HEK293T (cell line): ENCODE data around the gene SMAD3.
A peak's percentile ranks its signal among the peaks of the same experiment; 100 is the strongest.

Source experiments
- CTCF ChIA-PET: fragments of 350-600 bp; formaldehyde crosslinking; extraction: SDS; loops from one replicate; lab custom pipeline; 2021; ENCODE audit warnings: antibody characterized with exemption, inconsistent platforms; lab: Yijun Ruan, JAX
- POLR2A ChIA-PET: fragments of 350-600 bp; formaldehyde crosslinking; extraction: SDS; loops from one replicate; lab custom pipeline; 2020; ENCODE audit warnings: antibody characterized with exemption, inconsistent platforms; lab: Yijun Ruan, JAX
- DNase-seq: peaks from one replicate; pipeline ENCODE4 v3.0.0; 2012; ENCODE audit warnings: mixed read lengths; ENCODE audit errors: extremely low spot score
- ARNT ChIP-seq: fragments of 450-650 bp; IDR thresholded peaks from 2 replicates; pipeline ENCODE4 v1.6.1; 2017; ENCODE audit warnings: mild to moderate bottlenecking
- BHLHE40 ChIP-seq: fragments of 450-650 bp; IDR thresholded peaks from 2 replicates; pipeline ENCODE4 v1.6.1; 2016; ENCODE audit warnings: mild to moderate bottlenecking, moderate library complexity, borderline replicate concordance
- CTBP1 ChIP-seq: fragments of 450-650 bp; IDR thresholded peaks from 2 replicates; pipeline ENCODE4 v1.6.1; 2016; ENCODE audit warnings: borderline replicate concordance
- ELF4 ChIP-seq: fragments of 450-650 bp; IDR thresholded peaks from 2 replicates; pipeline ENCODE4 v1.6.1; 2017; ENCODE audit warnings: antibody characterized with exemption
- FOXA1 ChIP-seq: fragments of 450-650 bp; IDR thresholded peaks from 2 replicates; pipeline ENCODE4 v1.6.1; 2016; ENCODE audit warnings: mild to moderate bottlenecking
- FOXK2 ChIP-seq: fragments of 450-650 bp; IDR thresholded peaks from 2 replicates; pipeline ENCODE4 v1.6.1; 2016; ENCODE audit warnings: mild to moderate bottlenecking
- FOXM1 ChIP-seq: fragments of 450-650 bp; IDR thresholded peaks from 2 replicates; pipeline ENCODE4 v1.6.1; 2017; ENCODE audit warnings: mild to moderate bottlenecking, borderline replicate concordance
- HDGF ChIP-seq: fragments of 450-650 bp; IDR thresholded peaks from 2 replicates; pipeline ENCODE4 v1.6.1; 2017; ENCODE audit warnings: antibody characterized with exemption, borderline replicate concordance
- L3MBTL2 ChIP-seq: fragments of 450-650 bp; conservative IDR thresholded peaks from 2 replicates; pipeline ENCODE4 v1.6.1; 2016; ENCODE audit warnings: mild to moderate bottlenecking
- LEF1 ChIP-seq: fragments of 450-650 bp; IDR thresholded peaks from 2 replicates; pipeline ENCODE4 v1.6.1; 2017; ENCODE audit warnings: mild to moderate bottlenecking, borderline replicate concordance
- NFRKB ChIP-seq: fragments of 450-650 bp; IDR thresholded peaks from 2 replicates; pipeline ENCODE4 v1.6.1; 2016; ENCODE audit warnings: mild to moderate bottlenecking, moderate library complexity
- SP1 ChIP-seq: fragments of 450-650 bp; IDR thresholded peaks from 2 replicates; pipeline ENCODE4 v1.6.1; 2017
- SUZ12 ChIP-seq: fragments of 450-650 bp; IDR thresholded peaks from 2 replicates; pipeline ENCODE4 v1.6.1; 2016; ENCODE audit warnings: mild to moderate bottlenecking
- TARDBP ChIP-seq: fragments of 450-650 bp; IDR thresholded peaks from 2 replicates; pipeline ENCODE4 v1.6.1; 2016
- ZNF384 ChIP-seq: fragments of 450-650 bp; IDR thresholded peaks from 2 replicates; pipeline ENCODE4 v1.6.1; 2016
- TF ChIP-seq, protein P1 (sequence below): fragments of 450-650 bp; IDR thresholded peaks from 2 replicates; pipeline ENCODE4 v1.6.1; 2016

Gene SMAD3

DNA sequence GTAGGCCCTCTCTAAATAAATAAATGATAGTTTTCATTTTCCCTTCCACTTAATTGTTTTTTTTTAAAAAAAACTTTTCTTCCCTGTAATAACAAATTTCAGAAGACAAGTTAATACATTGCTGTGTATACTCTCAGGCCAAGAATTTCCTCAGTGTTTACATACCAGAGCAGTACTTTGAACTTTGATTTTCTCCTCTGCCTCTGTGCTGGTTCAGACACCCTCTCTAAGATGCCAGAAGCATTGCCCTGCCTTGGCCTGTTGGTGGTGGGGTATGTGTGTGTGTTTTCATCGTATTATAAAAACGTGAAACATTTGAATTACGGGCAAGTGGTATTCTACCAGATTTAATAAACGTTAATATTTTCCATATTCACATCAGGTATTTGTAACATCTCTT is 70.1 kb downstream of the SMAD3 start:
- no peak for DNase-seq
- TF ChIP-seq TARDBP (no peak), NFRKB (no peak), FOXM1 (no peak), ARNT (no peak), SP1 (no peak), BHLHE40 (no peak), CTBP1 (no peak), ELF4 (no peak), SUZ12 (no peak), FOXA1 (no peak), ZNF384 (no peak), LEF1 (no peak), L3MBTL2 (no peak), FOXK2 (no peak), HDGF (no peak)
- TF ChIP-seq, protein P1, sequence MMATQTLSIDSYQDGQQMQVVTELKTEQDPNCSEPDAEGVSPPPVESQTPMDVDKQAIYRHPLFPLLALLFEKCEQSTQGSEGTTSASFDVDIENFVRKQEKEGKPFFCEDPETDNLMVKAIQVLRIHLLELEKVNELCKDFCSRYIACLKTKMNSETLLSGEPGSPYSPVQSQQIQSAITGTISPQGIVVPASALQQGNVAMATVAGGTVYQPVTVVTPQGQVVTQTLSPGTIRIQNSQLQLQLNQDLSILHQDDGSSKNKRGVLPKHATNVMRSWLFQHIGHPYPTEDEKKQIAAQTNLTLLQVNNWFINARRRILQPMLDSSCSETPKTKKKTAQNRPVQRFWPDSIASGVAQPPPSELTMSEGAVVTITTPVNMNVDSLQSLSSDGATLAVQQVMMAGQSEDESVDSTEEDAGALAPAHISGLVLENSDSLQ = no peak
- ChIA-PET POLR2A (interaction anchor here (1.9 kb wide), 1 partner anchor 72 kb away, joined by 5 read pairs; no protein-coding TSS in a partner anchor), CTCF (no interaction called here)

DNA sequence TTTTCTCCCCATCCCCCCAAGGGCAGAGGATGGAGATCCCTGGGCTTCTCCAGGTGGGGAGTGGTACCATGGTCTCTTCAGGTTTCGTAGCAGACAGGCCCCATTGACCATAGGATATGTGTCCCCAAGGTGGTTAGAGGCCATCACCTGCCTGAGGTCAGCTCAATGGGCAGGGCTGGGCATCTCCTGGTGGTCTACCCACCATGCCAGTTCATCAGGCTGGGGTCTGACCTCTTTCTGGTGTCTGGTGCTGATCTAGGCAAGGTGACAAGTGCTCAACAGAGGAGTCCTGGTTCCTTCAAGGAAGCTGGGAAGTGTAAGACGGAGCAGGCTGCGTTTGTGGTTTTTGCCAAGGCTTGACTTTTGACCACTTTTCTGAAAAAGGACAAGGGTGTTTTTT is 71.4 kb downstream of the SMAD3 start:
- ChIA-PET CTCF (no interaction called here), POLR2A (no interaction called here)
- no peak for TF ChIP-seq BHLHE40
- TF ChIP-seq ELF4 = no peak
- TF ChIP-seq FOXK2 = no peak
- no peak for DNase-seq

DNA sequence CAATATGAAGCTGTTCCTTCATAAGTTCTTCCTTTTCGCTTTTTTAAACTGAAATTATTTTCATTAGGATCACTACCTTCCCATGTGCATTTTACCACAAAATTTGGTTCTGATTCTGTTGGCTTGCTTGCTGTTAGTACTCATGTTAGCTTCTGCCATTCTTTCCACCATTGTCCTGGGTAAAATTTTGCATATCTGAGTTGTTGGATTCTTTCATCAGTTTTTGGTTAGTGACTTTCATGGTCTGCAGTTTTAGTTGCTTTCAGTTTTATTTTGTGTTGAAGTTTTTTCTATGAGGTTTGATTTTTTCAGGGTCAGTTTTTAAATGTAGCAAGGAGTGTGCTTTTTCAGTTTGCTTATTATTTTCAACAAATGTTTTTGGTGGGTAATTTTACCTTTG is 71.9 kb downstream of the SMAD3 start:
- TF ChIP-seq SUZ12 (no peak), TARDBP (no peak), CTBP1 (no peak), HDGF (no peak), NFRKB (no peak), FOXA1 (no peak), ZNF384 (no peak), L3MBTL2 (no peak), FOXK2 (no peak), BHLHE40 (no peak), ARNT (no peak), FOXM1 (no peak), SP1 (no peak), LEF1 (no peak), ELF4 (no peak)
- TF ChIP-seq, protein P1 = no peak
- no peak for DNase-seq
- ChIA-PET POLR2A (no interaction called here), CTCF (no interaction called here)

DNA sequence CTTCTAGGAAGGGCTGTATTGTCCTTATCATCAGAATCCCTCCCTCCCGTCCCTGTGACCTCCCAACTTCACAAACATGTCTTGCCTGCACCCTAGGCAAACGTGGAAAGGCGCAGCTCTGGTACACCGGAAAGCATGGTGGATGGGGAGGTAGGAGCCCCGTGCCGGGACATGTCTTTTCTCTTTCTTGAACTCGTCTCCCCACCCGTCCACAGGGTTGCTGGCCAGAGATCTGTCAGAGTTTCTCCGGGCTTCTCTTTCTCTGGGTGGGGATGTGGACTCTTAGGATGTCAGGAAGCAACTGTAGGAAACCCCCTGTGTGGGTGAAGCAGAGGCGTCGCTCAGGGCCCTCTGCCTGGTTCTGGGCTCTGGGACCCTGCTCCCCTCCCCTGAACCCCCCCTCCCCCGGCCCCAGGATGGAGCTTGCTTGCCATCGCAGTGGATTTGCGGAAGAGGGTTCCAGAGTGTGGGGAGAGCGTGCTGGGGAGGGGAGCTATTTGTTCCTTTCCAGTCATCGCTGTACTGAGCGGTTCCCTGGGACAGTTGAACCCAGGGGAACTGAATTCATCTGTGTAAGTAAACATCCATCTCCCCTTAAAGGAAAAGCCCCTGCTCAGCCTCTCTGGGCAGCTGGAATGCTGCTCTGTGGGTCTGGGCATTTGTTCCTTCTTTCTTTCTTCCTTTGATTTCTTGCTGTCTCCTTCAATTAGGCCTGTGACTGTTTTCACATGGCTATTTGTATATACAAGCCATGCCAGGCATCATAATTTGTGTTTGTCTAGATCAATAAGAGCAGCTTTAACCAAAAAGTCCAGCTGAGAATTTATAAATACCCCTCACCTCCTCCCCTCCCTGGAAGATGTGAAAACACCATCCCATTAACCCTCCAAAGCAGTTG is 72.8 kb downstream of the SMAD3 start:
- no peak for TF ChIP-seq NFRKB
- TF ChIP-seq ARNT = no peak
- no peak for TF ChIP-seq SP1
- TF ChIP-seq CTBP1 = no peak
- TF ChIP-seq LEF1 = no peak
- TF ChIP-seq FOXM1 = no peak
- TF ChIP-seq ELF4 = no peak
- TF ChIP-seq ZNF384 = no peak
- no peak for TF ChIP-seq FOXA1
- no peak for TF ChIP-seq HDGF
- TF ChIP-seq, protein P1 = no peak
- TF ChIP-seq L3MBTL2 = no peak
- TF ChIP-seq FOXK2 = no peak
- DNase-seq = no peak
- ChIA-PET CTCF (no interaction called here), POLR2A (interaction anchor here (0.9 to 1.3 kb wide), 3 partner anchors 13 to 72 kb away, joined by 3 to 5 read pairs (median 3); partner anchors contain the start of gene SMAD3)

DNA sequence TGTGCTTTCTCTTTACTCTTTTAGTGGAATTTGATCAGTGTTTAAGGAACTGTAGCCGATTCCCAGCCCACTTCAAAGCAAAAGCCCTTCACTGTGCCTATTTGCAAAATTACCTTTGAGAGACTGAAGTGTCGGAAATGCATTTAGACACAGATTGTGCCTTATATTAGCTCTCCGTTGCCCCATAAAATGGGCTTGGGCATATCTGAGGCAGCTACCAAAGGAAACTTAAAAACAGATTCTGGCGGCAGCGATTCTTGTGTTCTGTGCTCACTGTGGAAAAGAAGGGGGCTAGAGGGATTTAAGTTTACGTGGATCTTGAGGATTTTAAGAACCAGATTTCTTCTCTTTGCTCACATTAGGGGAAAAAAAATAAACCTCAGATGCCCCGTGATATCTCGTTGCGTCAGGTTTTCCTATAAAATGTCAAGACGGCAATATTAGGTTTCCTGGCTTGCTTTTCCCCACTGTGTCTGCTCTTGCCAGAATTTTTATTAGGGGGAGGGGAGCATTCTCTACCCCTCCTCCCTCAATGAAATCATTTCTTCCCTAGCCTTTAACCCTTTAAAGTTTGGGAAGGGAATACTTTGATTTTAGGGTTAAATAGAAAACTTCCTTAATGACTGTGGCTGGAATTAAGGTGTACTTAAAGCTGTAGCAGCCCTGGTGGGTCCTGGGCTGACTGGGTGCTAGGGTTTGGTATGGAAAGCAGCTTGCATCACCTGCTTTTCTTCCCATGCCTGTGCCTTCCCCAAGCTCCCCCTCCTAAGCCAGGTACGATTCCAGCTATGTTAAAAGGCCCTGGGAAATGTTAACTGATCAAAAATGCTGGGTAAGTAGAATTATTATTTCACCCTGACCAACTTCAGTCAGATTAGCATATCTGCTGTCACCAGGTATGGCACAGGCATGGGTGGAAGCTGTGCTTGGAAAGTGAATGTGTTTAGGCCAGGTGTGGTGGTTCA is 73.8 kb downstream of the SMAD3 start:
- ChIA-PET CTCF (interaction anchor here (0.6 kb wide), 1 partner anchor 285 kb away, joined by 3 read pairs; no protein-coding TSS in a partner anchor), POLR2A (interaction anchor here (0.9 to 1.3 kb wide), 3 partner anchors 14 to 73 kb away, joined by 3 to 5 read pairs (median 3); partner anchors contain the start of gene SMAD3)
- DNase-seq = peak; percentile 49
- TF ChIP-seq CTBP1 = peak; percentile 80
- 0 out of 2 replicates have a peak, but pooled peaks have one; percentile 4 for TF ChIP-seq FOXM1
- TF ChIP-seq NFRKB = no peak
